ENCODE results near the gene C4B.

Gene C4B

GRCh38 chr6:32079566-32080290 is 65.1 kb downstream of the C4B start:
- ATAC-seq (replicated peaks), result no peak
- DNase-seq, result no peak
- Mint-ChIP-seq H3K27me3 (peaks cover 29 to 52% of the 10 kb centered on the region in 2 donors), H3K4me1 (ENCODE audit: low read depth in 2 of 2) (no peaks in the 10 kb centered on the region), H3K9me3 (no peaks in the 10 kb centered on the region), H3K27ac (no peak overlapping the region), H3K36me3 (ENCODE audit: insufficient read depth) (no peaks in the 10 kb centered on the region), H3K4me3 (no peak overlapping the region)

- no peak for DNase-seq
These were observed 66.8 kb downstream of the C4B start for GRCh38 chr6:32081168-32081990.

GRCh38 chr6:32082478-32082877 is 67.9 kb downstream of the C4B start:
- peaks cover 52 to 66% of the 10 kb centered on the region in 2 donors for H3K27me3 Mint-ChIP-seq
- DNase-seq (no peak), ATAC-seq (replicated peaks) (no peak)
- no peak overlapping the region for H3K27ac Mint-ChIP-seq
- no peaks in the 10 kb centered on the region for H3K9me3 Mint-ChIP-seq
- no peaks in the 10 kb centered on the region for H3K36me3 Mint-ChIP-seq (ENCODE audit: insufficient read depth)
- peaks cover 4 to 5% of the 10 kb centered on the region in 2 donors for H3K4me1 Mint-ChIP-seq (ENCODE audit: low read depth in 2 of 2)
- no peak overlapping the region for H3K4me3 Mint-ChIP-seq

More at GRCh38 chr6:32081168-32081990, 66.8 kb downstream of the C4B start:
- no peak for ATAC-seq (replicated peaks)
- H3K27ac Mint-ChIP-seq, result peak overlapping the region in 1 of 2 donors; percentile 60
- no peaks in the 10 kb centered on the region for H3K9me3 Mint-ChIP-seq
- H3K27me3 Mint-ChIP-seq, result peaks cover 46 to 57% of the 10 kb centered on the region in 2 donors
- H3K4me3 Mint-ChIP-seq, result no peak overlapping the region
- no peaks in the 10 kb centered on the region for H3K4me1 Mint-ChIP-seq (ENCODE audit: low read depth in 2 of 2)
- no peaks in the 10 kb centered on the region for H3K36me3 Mint-ChIP-seq (ENCODE audit: insufficient read depth)

GRCh38 chr6:32082935-32083334 is 68.3 kb downstream of the C4B start:
- no peaks in the 10 kb centered on the region for H3K9me3 Mint-ChIP-seq
- ATAC-seq (replicated peaks) (no peak), DNase-seq (no peak)
- peaks cover 52 to 66% of the 10 kb centered on the region in 2 donors for H3K27me3 Mint-ChIP-seq
- peaks cover 4 to 5% of the 10 kb centered on the region in 2 donors for H3K4me1 Mint-ChIP-seq (ENCODE audit: low read depth in 2 of 2)
- no peaks in the 10 kb centered on the region for H3K36me3 Mint-ChIP-seq (ENCODE audit: insufficient read depth)
- H3K27ac Mint-ChIP-seq, result no peak overlapping the region
- no peak overlapping the region for H3K4me3 Mint-ChIP-seq

- H3K27ac Mint-ChIP-seq, result no peak overlapping the region
- H3K9me3 Mint-ChIP-seq, result no peaks in the 10 kb centered on the region
- peaks cover 4 to 7% of the 10 kb centered on the region in 2 donors for H3K4me1 Mint-ChIP-seq (ENCODE audit: low read depth in 2 of 2)
- H3K4me3 Mint-ChIP-seq, result no peak overlapping the region
- DNase-seq, result no peak
- H3K36me3 Mint-ChIP-seq (ENCODE audit: insufficient read depth), result no peaks in the 10 kb centered on the region
- peaks cover 52 to 69% of the 10 kb centered on the region in 2 donors for H3K27me3 Mint-ChIP-seq
- no peak for ATAC-seq (replicated peaks)
These were observed 69.5 kb downstream of the C4B start for GRCh38 chr6:32083812-32084768.

- H3K4me3 Mint-ChIP-seq, result no peak overlapping the region
- peaks cover 52 to 73% of the 10 kb centered on the region in 2 donors for H3K27me3 Mint-ChIP-seq
- no peak overlapping the region for H3K27ac Mint-ChIP-seq
- H3K4me1 Mint-ChIP-seq (ENCODE audit: low read depth in 2 of 2), result peaks cover 4 to 7% of the 10 kb centered on the region in 2 donors
- DNase-seq (no peak), ATAC-seq (replicated peaks) (no peak)
- no peaks in the 10 kb centered on the region for H3K9me3 Mint-ChIP-seq
- H3K36me3 Mint-ChIP-seq (ENCODE audit: insufficient read depth), result no peaks in the 10 kb centered on the region
These were observed 70.2 kb downstream of the C4B start for GRCh38 chr6:32084780-32085179.
